Caco-2 (cell line): ENCODE results near the gene FAM171A2. TPM values are rescaled to one million over a fixed set of nuclear protein-coding genes. Genes with fewer than 3 reads are reported as not detected.
A peak's percentile ranks its signal among the peaks of the same experiment; 100 is the strongest.

Experiments used
- BruUV-seq: library from RNA; stranded (reverse); fragments of 400-500 nt; replicated peaks from 2 replicates; lab custom pipeline; 2021; lab: Mats Ljungman, UMichigan
- CTCF ChIA-PET: fragments of 300-600 bp; sonication (Branson Sonifier 250); formaldehyde crosslinking; loops from one replicate; lab custom pipeline; 2022; ENCODE audit warnings: antibody characterized with exemption; lab: Charles Lee
- POLR2A ChIA-PET: fragments of 300-600 bp; sonication (Branson Sonifier 250); formaldehyde crosslinking; loops from one replicate; lab custom pipeline; 2022; ENCODE audit warnings: antibody characterized with exemption; lab: Charles Lee
- DNase-seq, 2 experiments: peaks; one replicate each; pipeline versions ENCODE4 v3.0.0 to v3.0.0-alpha.2; 2020 to 2022
- H3K27me3 ChIP-seq: replicated peaks from 2 replicates; pipeline ENCODE4 v1.6.0; 2011; ENCODE audit warnings: low read length; ENCODE audit not compliant: control insufficient read depth, insufficient read depth
- H3K36me3 ChIP-seq: 2 replicates; pipeline ENCODE4 v1.5.1; 2011; ENCODE audit warnings: low read length; ENCODE audit not compliant: control insufficient read depth, insufficient read depth
- H3K4me1 ChIP-seq: fragments of 250-450 bp; sonication (Bioruptor Pico); 2 replicates; pipeline ENCODE4 v1.5.1; 2020; ENCODE audit warnings: mild to moderate bottlenecking
- H3K4me3 ChIP-seq: 2 replicates; pipeline ENCODE4 v1.5.1; 2011; ENCODE audit warnings: low read depth, mild to moderate bottlenecking, control low read depth, low read length
- H3K9me3 ChIP-seq: fragments of 250-450 bp; sonication (Bioruptor Pico); 2 replicates; pipeline ENCODE4 v1.5.1; 2020; ENCODE audit warnings: mild to moderate bottlenecking, moderate library complexity
- H3K27ac Mint-ChIP-seq: one replicate; pipeline ENCODE4 v1.8.0; 2022; ENCODE audit warnings: mixed read lengths; ENCODE audit not compliant: unreplicated experiment
- H3K27me3 Mint-ChIP-seq: one replicate; pipeline ENCODE4 v1.8.0; 2022; ENCODE audit warnings: mixed read lengths; ENCODE audit not compliant: insufficient read depth, unreplicated experiment
- H3K36me3 Mint-ChIP-seq: one replicate; pipeline ENCODE4 v1.8.0; 2022; ENCODE audit warnings: mild to moderate bottlenecking, mixed read lengths; ENCODE audit not compliant: insufficient read depth, unreplicated experiment
- H3K4me1 Mint-ChIP-seq: one replicate; pipeline ENCODE4 v1.8.0; 2022; ENCODE audit warnings: low read depth, mixed read lengths; ENCODE audit not compliant: unreplicated experiment
- H3K4me3 Mint-ChIP-seq: one replicate; pipeline ENCODE4 v1.8.0; 2022; ENCODE audit warnings: mild to moderate bottlenecking, moderate library complexity, mixed read lengths; ENCODE audit not compliant: unreplicated experiment
- H3K9me3 Mint-ChIP-seq: one replicate; pipeline ENCODE4 v1.8.0; 2022; ENCODE audit warnings: mixed read lengths; ENCODE audit not compliant: unreplicated experiment
- intact Hi-C: fragments of 100-400 bp; cut with micrococcal nuclease; formaldehyde crosslinking; loops from one replicate; pipeline ENCODE4 v1.10.0; 2022; ENCODE audit not compliant: unreplicated experiment
- total RNA-seq: library from RNA; stranded (reverse); gene quantifications from 2 replicates; pipeline ENCODE4 v1.2.3, GENCODE V29; 2022
- TF ChIP-seq, protein P1 (sequence below), 2 experiments: fragments of 200-600 bp in 1 of 2; IDR thresholded peaks; 1 replicate in 1 of 2; 2 replicates in 1 of 2; pipeline versions ENCODE4 v1.5.1 to v1.8.0; 2011 to 2022; ENCODE audit warnings: antibody characterized with exemption in 1 of 2, control low read depth in 1 of 2, inconsistent platforms in 1 of 2, low read depth in 1 of 2, low read length in 1 of 2, mild to moderate bottlenecking in 1 of 2, moderate library complexity in 1 of 2; ENCODE audit not compliant: insufficient read depth in 1 of 2, severe bottlenecking in 1 of 2, unreplicated experiment in 1 of 2

FAM171A2 gene
- total RNA-seq, 1 experiment from 2014 or later, result 3.6 TPM

DNA sequence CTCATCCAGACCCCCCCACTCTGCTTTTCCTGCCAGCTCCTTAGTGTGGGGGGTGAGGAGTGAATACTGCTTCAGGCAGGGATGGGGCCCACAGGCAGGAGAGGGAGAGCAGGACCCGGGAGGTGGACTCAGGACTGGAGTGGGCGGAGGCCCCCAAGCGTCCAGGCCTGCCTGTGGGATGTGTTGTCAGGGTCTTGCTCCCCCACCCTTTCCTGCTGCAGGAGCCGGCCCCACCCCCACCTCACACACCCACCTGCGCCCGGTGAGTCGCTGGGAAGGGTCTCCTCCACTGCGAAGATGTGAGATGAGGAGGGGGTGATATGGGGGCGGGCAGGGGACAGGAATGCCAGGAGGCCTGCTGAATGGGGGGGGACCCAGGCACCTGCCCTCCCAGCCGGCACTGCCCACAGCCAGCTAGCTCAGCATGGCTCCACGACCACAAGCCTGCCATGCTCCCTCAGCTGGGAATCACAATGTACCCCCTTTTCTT lies 1.1 kb downstream of the FAM171A2 start:
- H3K27me3 Mint-ChIP-seq, result peaks cover 7% of the 10 kb centered on the region
- Histone ChIP-seq H3K4me3 (peak overlapping the region; percentile 69), H3K27me3 (0 out of 2 replicates have a peak, but pooled peaks cover 1% of the 10 kb centered on the region), H3K9me3 (no peaks in the 10 kb centered on the region), H3K36me3 (no peaks in the 10 kb centered on the region), H3K4me1 (peaks cover 10% of the 10 kb centered on the region; the same call in 1 of the 2 replicates)
- H3K9me3 Mint-ChIP-seq, result no peaks in the 10 kb centered on the region
- DNase-seq, result peak in 1 of 2 experiments; percentile 31
- no peak overlapping the region for H3K27ac Mint-ChIP-seq
- peaks cover 17% of the 10 kb centered on the region for H3K4me1 Mint-ChIP-seq
- TF ChIP-seq, protein P1, sequence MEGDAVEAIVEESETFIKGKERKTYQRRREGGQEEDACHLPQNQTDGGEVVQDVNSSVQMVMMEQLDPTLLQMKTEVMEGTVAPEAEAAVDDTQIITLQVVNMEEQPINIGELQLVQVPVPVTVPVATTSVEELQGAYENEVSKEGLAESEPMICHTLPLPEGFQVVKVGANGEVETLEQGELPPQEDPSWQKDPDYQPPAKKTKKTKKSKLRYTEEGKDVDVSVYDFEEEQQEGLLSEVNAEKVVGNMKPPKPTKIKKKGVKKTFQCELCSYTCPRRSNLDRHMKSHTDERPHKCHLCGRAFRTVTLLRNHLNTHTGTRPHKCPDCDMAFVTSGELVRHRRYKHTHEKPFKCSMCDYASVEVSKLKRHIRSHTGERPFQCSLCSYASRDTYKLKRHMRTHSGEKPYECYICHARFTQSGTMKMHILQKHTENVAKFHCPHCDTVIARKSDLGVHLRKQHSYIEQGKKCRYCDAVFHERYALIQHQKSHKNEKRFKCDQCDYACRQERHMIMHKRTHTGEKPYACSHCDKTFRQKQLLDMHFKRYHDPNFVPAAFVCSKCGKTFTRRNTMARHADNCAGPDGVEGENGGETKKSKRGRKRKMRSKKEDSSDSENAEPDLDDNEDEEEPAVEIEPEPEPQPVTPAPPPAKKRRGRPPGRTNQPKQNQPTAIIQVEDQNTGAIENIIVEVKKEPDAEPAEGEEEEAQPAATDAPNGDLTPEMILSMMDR (IDR thresholded peaks at IDR 0.05; ENCODE audit: insufficient read depth in 1 of 2, low read depth in 1 of 2, low read length in 1 of 2, severe bottlenecking in 1 of 2, unreplicated experiment in 1 of 2), result no peak
- no TSS peak for BruUV-seq
- intact Hi-C loops, result no loop called here
- ChIA-PET POLR2A (interaction anchor here (1.0 kb wide), 1 partner anchor 181 kb away, joined by 4 read pairs; no protein-coding TSS in a partner anchor), CTCF (interaction anchor here (1.5 to 1.9 kb wide), 5 partner anchors 9 to 161 kb away, joined by 4 to 13 read pairs (median 9); partner anchors contain the start of gene GRN)
- no peaks in the 10 kb centered on the region for H3K36me3 Mint-ChIP-seq
- H3K4me3 Mint-ChIP-seq, result peak overlapping the region; percentile 70

DNA sequence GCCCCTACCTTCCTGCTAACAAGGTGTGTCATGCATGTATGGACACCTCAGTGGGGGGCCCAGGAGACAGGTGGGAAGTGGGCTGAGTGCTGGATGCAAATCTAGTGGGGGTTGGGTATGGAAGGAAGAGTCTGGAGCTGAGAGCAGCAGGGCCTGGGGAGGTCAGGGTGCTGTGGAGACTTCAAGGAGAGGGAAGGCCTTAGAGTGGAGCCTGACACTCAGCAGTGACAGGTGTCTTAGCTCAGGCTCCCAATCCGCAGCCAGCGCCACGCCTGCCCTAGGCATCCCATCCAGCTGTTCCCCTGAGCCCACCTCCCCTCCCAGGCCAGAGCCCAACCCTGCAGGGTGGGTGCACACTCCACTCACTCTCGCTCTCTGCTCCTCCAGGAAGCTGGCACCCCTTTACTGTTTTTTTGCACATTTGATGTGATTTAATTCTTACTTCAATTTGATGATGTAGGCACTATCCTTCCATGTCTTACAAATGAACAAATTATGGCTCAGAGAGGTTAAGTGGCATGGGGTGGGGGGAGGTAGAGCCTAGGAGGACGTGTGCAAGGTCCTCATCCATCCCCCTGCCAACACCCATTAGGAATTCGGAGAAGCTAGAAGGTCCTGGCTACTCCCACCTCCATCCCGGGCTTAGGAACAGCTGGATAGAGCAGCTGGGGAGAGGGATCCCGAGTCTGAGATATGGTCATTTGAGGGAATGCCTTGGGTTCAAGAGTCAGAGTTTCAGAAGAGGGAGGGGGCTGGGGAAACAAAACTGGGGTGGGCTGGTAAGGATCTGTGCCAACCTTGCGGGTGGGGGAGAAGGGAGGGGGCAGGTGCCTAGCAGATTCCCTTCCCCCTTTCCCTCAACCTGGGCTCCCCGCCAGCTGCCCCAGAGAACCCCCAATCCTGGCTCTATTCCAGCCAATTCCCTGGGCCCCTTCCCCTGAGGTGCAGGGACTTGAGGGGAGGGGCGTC lies 2.1 kb downstream of the FAM171A2 start:
- Histone ChIP-seq H3K9me3 (no peaks in the 10 kb centered on the region), H3K27me3 (0 out of 2 replicates have a peak, but pooled peaks cover 1% of the 10 kb centered on the region), H3K4me1 (peaks cover 10% of the 10 kb centered on the region; the same call in 1 of the 2 replicates), H3K36me3 (no peaks in the 10 kb centered on the region), H3K4me3 (no peak overlapping the region)
- ChIA-PET POLR2A (interaction anchor here (1.0 kb wide), 1 partner anchor 16 kb away, joined by 3 read pairs; no protein-coding TSS in a partner anchor), CTCF (interaction anchor here (0.8 to 1.8 kb wide), 3 partner anchors 10 to 162 kb away, joined by 3 to 4 read pairs (median 3); partner anchors contain the start of gene GRN)
- no TSS peak for BruUV-seq
- peak in 1 of 2 experiments; percentile 37 for DNase-seq
- no peaks in the 10 kb centered on the region for H3K36me3 Mint-ChIP-seq
- intact Hi-C loops, result no loop called here
- TF ChIP-seq, protein P1 (IDR thresholded peaks at IDR 0.05; ENCODE audit: insufficient read depth in 1 of 2, low read depth in 1 of 2, low read length in 1 of 2, severe bottlenecking in 1 of 2, unreplicated experiment in 1 of 2), result no peak
- H3K4me1 Mint-ChIP-seq, result peaks cover 17% of the 10 kb centered on the region
- no peak overlapping the region for H3K27ac Mint-ChIP-seq
- H3K27me3 Mint-ChIP-seq, result peaks cover 5% of the 10 kb centered on the region
- no peak overlapping the region for H3K4me3 Mint-ChIP-seq
- H3K9me3 Mint-ChIP-seq, result no peaks in the 10 kb centered on the region

DNA sequence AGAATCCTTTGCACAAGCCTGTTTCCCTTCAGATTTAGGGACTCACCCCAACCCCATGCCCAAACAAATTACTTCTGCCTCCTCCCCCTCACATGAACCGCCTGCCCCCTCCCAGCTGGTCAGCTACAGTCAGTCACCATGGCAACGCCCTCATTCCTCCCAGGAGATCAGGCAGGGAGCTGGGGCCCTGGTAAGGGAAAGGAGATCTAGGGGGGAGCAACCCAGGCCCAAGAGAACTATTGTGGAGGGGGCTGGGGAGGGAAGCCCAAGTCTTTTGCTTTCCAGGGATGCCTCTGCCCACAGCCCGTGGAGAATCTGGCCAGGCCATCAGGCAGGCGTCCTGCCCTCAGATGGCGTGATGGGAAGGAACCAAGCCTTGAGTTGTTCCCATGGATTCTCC lies 2.8 kb downstream of the FAM171A2 start:
- peak; percentile 38 to 52 for DNase-seq
- peaks cover 17% of the 10 kb centered on the region for H3K4me1 Mint-ChIP-seq
- Histone ChIP-seq H3K36me3 (no peaks in the 10 kb centered on the region), H3K4me1 (peaks cover 10% of the 10 kb centered on the region; the same call in 1 of the 2 replicates), H3K27me3 (0 out of 2 replicates have a peak, but pooled peaks cover 1% of the 10 kb centered on the region), H3K9me3 (no peaks in the 10 kb centered on the region), H3K4me3 (no peak overlapping the region)
- POLR2A ChIA-PET, result interaction anchor here (1.0 kb wide), 1 partner anchor 15 kb away, joined by 3 read pairs; no protein-coding TSS in a partner anchor
- TF ChIP-seq, protein P1 (IDR thresholded peaks at IDR 0.05; ENCODE audit: insufficient read depth in 1 of 2, low read depth in 1 of 2, low read length in 1 of 2, severe bottlenecking in 1 of 2, unreplicated experiment in 1 of 2), result no peak
- no peak overlapping the region for H3K4me3 Mint-ChIP-seq
- intact Hi-C loops, result no loop called here
- H3K9me3 Mint-ChIP-seq, result no peaks in the 10 kb centered on the region
- H3K36me3 Mint-ChIP-seq, result no peaks in the 10 kb centered on the region
- H3K27me3 Mint-ChIP-seq, result peaks cover 3% of the 10 kb centered on the region
- BruUV-seq, result no TSS peak
- peak overlapping the region; percentile 53 for H3K27ac Mint-ChIP-seq
- CTCF ChIA-PET, result interaction anchor here (1.5 kb wide), 1 partner anchor 15 kb away, joined by 3 read pairs; the partner anchor contains the start of gene GRN
